ENCODE data around the gene PAQR4. TPM values are rescaled to one million over a fixed set of nuclear protein-coding genes. Genes with fewer than 3 reads are reported as not detected.

Gene PAQR4
- total and polyA plus RNA-seq, 2 of the 13 experiments (the other 11 are each of a cell fraction or from before 2014, with no cell fraction given), result 15.9 to 24.8 TPM

DNA sequence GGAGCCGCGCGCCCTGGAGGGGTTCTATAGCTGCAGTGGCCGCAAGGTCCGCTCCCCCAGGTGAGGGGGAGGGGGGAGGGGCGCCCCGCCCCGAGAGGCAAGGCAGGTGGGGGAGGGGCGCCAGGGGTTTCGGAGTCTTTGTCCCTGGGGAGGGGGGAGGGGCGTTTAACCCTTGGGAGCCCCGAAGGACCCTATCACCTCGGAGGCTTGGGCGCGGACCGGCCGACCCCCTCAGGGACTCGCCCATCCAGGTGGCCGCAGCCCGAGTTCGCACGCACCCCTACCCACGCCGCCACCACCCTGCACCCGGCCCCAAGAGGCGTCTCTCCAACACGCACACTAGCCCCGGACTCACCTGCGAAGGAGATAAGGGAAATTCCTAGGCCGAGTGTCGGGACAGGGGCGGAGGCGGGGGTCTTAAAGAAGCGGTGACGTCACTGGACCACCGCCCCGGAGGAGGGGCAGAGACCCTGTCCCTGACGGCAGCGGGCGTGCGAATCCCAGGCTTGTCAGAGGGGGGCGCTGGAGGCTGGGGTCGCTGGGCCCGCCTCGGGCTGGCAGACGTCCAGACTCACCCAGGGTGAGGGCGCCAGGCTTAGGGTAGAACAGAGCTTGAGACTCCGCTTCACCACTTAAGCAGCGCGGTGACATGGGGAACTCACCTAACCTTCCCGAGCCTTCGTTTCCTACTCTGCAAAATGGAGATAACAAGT, 48.8 kb downstream of the PAQR4 start, which contains the start of gene CLDN6 (continued):
- TF ChIP-seq CAMTA2 (CRISPR knock-in tag; IDR thresholded peaks at IDR 0.05; ENCODE audit: borderline replicate concordance), result no peak
- TF ChIP-seq PCBP1 (IDR thresholded peaks at IDR 0.05; ENCODE audit: borderline replicate concordance, low read depth, low read length), result no peak
- TF ChIP-seq, protein P1, sequence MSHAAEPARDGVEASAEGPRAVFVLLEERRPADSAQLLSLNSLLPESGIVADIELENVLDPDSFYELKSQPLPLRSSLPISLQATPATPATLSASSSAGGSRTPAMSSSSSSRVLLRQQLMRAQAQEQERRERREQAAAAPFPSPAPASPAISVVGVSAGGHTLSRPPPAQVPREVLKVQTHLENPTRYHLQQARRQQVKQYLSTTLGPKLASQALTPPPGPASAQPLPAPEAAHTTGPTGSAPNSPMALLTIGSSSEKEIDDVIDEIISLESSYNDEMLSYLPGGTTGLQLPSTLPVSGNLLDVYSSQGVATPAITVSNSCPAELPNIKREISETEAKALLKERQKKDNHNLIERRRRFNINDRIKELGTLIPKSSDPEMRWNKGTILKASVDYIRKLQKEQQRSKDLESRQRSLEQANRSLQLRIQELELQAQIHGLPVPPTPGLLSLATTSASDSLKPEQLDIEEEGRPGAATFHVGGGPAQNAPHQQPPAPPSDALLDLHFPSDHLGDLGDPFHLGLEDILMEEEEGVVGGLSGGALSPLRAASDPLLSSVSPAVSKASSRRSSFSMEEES (CRISPR knock-in tag; IDR thresholded peaks at IDR 0.05), result no peak
- no peak for TF ChIP-seq MAFK (conservative IDR thresholded peaks at IDR 0.05 in 1 of 2, IDR thresholded peaks at IDR 0.05 in 1 of 2; ENCODE audit: low read length in 2 of 2)
- TF ChIP-seq ZKSCAN8 (CRISPR knock-in tag; IDR thresholded peaks at IDR 0.05; ENCODE audit: borderline replicate concordance), result no peak
- TF ChIP-seq, protein P2, sequence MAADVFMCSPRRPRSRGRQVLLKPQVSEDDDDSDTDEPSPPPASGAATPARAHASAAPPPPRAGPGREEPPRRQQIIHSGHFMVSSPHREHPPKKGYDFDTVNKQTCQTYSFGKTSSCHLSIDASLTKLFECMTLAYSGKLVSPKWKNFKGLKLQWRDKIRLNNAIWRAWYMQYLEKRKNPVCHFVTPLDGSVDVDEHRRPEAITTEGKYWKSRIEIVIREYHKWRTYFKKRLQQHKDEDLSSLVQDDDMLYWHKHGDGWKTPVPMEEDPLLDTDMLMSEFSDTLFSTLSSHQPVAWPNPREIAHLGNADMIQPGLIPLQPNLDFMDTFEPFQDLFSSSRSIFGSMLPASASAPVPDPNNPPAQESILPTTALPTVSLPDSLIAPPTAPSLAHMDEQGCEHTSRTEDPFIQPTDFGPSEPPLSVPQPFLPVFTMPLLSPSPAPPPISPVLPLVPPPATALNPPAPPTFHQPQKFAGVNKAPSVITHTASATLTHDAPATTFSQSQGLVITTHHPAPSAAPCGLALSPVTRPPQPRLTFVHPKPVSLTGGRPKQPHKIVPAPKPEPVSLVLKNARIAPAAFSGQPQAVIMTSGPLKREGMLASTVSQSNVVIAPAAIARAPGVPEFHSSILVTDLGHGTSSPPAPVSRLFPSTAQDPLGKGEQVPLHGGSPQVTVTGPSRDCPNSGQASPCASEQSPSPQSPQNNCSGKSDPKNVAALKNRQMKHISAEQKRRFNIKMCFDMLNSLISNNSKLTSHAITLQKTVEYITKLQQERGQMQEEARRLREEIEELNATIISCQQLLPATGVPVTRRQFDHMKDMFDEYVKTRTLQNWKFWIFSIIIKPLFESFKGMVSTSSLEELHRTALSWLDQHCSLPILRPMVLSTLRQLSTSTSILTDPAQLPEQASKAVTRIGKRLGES (CRISPR knock-in tag; IDR thresholded peaks at IDR 0.05; ENCODE audit: borderline replicate concordance), result no peak
- TF ChIP-seq, protein P3, sequence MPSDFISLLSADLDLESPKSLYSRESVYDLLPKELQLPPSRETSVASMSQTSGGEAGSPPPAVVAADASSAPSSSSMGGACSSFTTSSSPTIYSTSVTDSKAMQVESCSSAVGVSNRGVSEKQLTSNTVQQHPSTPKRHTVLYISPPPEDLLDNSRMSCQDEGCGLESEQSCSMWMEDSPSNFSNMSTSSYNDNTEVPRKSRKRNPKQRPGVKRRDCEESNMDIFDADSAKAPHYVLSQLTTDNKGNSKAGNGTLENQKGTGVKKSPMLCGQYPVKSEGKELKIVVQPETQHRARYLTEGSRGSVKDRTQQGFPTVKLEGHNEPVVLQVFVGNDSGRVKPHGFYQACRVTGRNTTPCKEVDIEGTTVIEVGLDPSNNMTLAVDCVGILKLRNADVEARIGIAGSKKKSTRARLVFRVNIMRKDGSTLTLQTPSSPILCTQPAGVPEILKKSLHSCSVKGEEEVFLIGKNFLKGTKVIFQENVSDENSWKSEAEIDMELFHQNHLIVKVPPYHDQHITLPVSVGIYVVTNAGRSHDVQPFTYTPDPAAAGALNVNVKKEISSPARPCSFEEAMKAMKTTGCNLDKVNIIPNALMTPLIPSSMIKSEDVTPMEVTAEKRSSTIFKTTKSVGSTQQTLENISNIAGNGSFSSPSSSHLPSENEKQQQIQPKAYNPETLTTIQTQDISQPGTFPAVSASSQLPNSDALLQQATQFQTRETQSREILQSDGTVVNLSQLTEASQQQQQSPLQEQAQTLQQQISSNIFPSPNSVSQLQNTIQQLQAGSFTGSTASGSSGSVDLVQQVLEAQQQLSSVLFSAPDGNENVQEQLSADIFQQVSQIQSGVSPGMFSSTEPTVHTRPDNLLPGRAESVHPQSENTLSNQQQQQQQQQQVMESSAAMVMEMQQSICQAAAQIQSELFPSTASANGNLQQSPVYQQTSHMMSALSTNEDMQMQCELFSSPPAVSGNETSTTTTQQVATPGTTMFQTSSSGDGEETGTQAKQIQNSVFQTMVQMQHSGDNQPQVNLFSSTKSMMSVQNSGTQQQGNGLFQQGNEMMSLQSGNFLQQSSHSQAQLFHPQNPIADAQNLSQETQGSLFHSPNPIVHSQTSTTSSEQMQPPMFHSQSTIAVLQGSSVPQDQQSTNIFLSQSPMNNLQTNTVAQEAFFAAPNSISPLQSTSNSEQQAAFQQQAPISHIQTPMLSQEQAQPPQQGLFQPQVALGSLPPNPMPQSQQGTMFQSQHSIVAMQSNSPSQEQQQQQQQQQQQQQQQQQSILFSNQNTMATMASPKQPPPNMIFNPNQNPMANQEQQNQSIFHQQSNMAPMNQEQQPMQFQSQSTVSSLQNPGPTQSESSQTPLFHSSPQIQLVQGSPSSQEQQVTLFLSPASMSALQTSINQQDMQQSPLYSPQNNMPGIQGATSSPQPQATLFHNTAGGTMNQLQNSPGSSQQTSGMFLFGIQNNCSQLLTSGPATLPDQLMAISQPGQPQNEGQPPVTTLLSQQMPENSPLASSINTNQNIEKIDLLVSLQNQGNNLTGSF (CRISPR knock-in tag; IDR thresholded peaks at IDR 0.05), result no peak
- TF ChIP-seq RBM39 (IDR thresholded peaks at IDR 0.05; ENCODE audit: low read depth, low read length, poor library complexity, severe bottlenecking), result no peak
- TF ChIP-seq, protein P4, sequence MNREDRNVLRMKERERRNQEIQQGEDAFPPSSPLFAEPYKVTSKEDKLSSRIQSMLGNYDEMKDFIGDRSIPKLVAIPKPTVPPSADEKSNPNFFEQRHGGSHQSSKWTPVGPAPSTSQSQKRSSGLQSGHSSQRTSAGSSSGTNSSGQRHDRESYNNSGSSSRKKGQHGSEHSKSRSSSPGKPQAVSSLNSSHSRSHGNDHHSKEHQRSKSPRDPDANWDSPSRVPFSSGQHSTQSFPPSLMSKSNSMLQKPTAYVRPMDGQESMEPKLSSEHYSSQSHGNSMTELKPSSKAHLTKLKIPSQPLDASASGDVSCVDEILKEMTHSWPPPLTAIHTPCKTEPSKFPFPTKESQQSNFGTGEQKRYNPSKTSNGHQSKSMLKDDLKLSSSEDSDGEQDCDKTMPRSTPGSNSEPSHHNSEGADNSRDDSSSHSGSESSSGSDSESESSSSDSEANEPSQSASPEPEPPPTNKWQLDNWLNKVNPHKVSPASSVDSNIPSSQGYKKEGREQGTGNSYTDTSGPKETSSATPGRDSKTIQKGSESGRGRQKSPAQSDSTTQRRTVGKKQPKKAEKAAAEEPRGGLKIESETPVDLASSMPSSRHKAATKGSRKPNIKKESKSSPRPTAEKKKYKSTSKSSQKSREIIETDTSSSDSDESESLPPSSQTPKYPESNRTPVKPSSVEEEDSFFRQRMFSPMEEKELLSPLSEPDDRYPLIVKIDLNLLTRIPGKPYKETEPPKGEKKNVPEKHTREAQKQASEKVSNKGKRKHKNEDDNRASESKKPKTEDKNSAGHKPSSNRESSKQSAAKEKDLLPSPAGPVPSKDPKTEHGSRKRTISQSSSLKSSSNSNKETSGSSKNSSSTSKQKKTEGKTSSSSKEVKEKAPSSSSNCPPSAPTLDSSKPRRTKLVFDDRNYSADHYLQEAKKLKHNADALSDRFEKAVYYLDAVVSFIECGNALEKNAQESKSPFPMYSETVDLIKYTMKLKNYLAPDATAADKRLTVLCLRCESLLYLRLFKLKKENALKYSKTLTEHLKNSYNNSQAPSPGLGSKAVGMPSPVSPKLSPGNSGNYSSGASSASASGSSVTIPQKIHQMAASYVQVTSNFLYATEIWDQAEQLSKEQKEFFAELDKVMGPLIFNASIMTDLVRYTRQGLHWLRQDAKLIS (CRISPR knock-in tag; IDR thresholded peaks at IDR 0.05), result no peak
- TF ChIP-seq ZNF619 (CRISPR knock-in tag; IDR thresholded peaks at IDR 0.05), result no peak
- TF ChIP-seq POLR2AphosphoS2 (IDR thresholded peaks at IDR 0.05; ENCODE audit: low read depth, low read length), result no peak
- no peak for TF ChIP-seq ZNF430 (CRISPR knock-in tag; IDR thresholded peaks at IDR 0.05)
- TF ChIP-seq MZF1 (CRISPR knock-in tag; IDR thresholded peaks at IDR 0.05; ENCODE audit: borderline replicate concordance), result no peak
